Memory B cell (primary cell): ENCODE results near the gene SYT1.

ENCODE experiments used
- ATAC-seq: fragments of 150-1000 bp; cut with Tn5 transposase; 2 replicates; pipeline ENCODE4 v1.10.0; 2021; ENCODE audit warnings: low read depth, mild to moderate bottlenecking, moderate library complexity
- DNase-seq, 2 donors: peaks; one replicate each; pipeline ENCODE4 v3.0.0; 2022; ENCODE audit warnings: low spot score in 2 of 2
- H3K27ac Mint-ChIP-seq: one replicate; pipeline ENCODE4 v1.8.0; 2022; ENCODE audit warnings: mild to moderate bottlenecking, moderate library complexity, mixed read lengths
- H3K27me3 Mint-ChIP-seq: one replicate; pipeline ENCODE4 v1.8.0; 2022; ENCODE audit warnings: mixed read lengths
- H3K36me3 Mint-ChIP-seq: one replicate; pipeline ENCODE4 v1.8.0; 2022; ENCODE audit warnings: mild to moderate bottlenecking, mixed read lengths
- H3K4me1 Mint-ChIP-seq: one replicate; pipeline ENCODE4 v1.8.0; 2022; ENCODE audit warnings: mixed read lengths
- H3K4me3 Mint-ChIP-seq: one replicate; pipeline ENCODE4 v1.8.0; 2022; ENCODE audit warnings: mild to moderate bottlenecking, moderate library complexity, mixed read lengths
- H3K9me3 Mint-ChIP-seq: one replicate; pipeline ENCODE4 v1.8.0; 2022; ENCODE audit warnings: mixed read lengths

The SYT1 gene

DNA sequence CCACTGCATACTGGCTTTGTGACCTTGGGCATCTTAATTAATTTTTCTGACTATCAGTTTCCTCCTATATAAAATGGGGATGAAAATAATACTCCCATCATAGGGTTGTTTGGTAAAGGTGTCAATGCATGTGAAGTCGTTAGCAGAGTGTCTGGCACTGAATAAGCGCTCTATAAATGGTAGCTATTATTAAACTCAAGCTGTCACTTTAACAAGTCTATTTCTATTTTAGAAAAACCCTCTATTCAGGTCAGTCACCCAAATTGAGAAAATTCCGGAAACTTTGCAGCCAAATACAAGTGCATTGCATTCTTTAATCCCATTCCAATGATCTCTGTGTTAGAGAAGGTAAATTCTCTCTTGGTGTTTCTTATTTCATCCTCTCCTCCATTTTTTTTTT, 363.1 kb downstream of the SYT1 start:
- peaks cover 7% of the 10 kb centered on the region for H3K9me3 Mint-ChIP-seq
- H3K27me3 Mint-ChIP-seq: no peaks in the 10 kb centered on the region
- ATAC-seq (no peak), DNase-seq (no peak)
- H3K4me1 Mint-ChIP-seq: no peaks in the 10 kb centered on the region
- H3K36me3 Mint-ChIP-seq: no peaks in the 10 kb centered on the region
- no peak overlapping the region for H3K4me3 Mint-ChIP-seq
- no peak overlapping the region for H3K27ac Mint-ChIP-seq

DNA sequence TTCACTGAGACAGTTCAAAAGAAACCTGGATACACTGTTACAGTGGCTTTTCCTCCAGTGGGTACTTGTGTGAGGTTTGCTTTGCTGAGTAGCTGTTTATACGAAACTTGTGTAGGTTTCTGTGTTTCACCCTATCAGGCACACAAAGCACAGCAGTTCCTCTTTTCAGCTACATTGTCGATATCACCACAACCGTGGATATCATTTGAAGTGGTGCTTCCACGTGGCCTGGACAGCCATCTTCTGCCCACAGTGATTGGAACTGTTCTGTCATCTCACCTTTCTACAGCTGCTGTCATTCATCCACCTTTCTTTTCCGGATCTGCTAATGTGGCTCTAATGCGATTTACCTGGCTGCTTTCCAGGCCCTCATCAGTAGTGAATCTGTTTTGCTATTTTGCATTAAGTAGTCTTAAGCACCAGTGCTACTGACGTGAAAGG, 368.8 kb downstream of the SYT1 start:
- peaks cover 1% of the 10 kb centered on the region for H3K9me3 Mint-ChIP-seq
- no peaks in the 10 kb centered on the region for H3K27me3 Mint-ChIP-seq
- peak; percentile 70 for ATAC-seq

DNA sequence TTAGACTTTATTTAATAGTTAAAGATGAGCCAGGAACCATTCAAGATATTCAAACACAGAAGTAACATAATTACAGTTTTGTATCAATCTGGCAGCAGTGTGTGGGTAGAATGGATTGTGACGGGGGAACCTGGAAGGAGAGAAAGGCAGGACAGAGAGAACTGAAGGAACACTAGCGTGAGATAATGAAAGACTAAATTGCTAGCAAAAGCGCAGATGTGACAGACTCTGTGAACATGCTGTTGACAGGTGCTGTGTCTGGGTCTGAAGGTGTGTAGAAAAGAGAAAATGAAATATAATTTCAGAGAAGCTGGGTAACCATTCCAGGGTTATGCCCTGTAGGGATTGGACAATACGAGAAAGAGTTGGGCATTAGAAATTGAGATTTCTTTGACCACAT, 372.3 kb downstream of the SYT1 start:
- H3K36me3 Mint-ChIP-seq: no peaks in the 10 kb centered on the region
- ATAC-seq (no peak), DNase-seq (no peak)
- no peaks in the 10 kb centered on the region for H3K4me1 Mint-ChIP-seq
- H3K4me3 Mint-ChIP-seq: no peak overlapping the region
- no peaks in the 10 kb centered on the region for H3K9me3 Mint-ChIP-seq
- no peak overlapping the region for H3K27ac Mint-ChIP-seq
- H3K27me3 Mint-ChIP-seq: no peaks in the 10 kb centered on the region

More for the DNA sequence above, 368.8 kb downstream of the SYT1 start:
- no peaks in the 10 kb centered on the region for H3K36me3 Mint-ChIP-seq
- no peak for DNase-seq
- no peaks in the 10 kb centered on the region for H3K4me1 Mint-ChIP-seq
- no peak overlapping the region for H3K27ac Mint-ChIP-seq
- no peak overlapping the region for H3K4me3 Mint-ChIP-seq

DNA sequence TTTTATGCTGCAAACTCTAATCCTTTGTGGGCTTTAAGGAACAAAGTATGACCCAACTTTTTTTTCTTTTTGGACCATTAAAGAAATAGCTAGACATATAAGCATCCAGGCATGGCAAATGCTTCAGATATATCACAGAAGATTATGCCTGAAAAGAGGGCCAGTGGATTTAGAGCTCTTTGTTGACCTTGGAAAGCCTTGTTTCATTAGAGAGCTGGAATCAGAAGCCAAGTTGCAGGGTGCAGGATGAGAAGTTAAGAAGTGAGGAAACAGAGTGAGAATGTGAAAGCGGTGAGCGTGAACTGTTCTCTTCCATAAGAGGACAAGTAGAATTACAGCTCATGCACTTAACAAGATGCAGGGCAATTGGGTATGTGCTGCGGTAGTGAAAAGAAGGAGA, 373.7 kb downstream of the SYT1 start:
- H3K4me1 Mint-ChIP-seq: no peaks in the 10 kb centered on the region
- H3K9me3 Mint-ChIP-seq: no peaks in the 10 kb centered on the region
- no peaks in the 10 kb centered on the region for H3K36me3 Mint-ChIP-seq
- no peaks in the 10 kb centered on the region for H3K27me3 Mint-ChIP-seq
- no peak for ATAC-seq
- no peak for DNase-seq
- H3K27ac Mint-ChIP-seq: no peak overlapping the region
- H3K4me3 Mint-ChIP-seq: no peak overlapping the region

DNA sequence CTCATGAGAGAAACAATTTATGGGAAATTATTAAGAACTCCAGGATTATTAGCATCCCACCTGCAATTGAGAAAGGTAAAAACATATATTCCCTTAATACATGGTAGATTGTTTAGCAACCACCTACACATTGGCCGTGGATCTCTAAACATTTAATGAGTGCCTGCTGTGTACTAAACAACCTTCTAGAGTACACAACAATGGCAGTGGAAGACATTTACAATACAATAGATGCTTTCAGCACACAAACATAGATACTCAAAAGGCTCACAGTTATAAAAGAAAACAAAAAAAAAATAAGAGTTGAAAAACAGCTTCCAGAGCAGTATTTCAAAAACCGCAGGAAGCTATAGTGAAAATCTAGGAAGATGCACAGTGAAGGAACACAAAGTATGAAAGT, 382.9 kb downstream of the SYT1 start:
- DNase-seq: no peak
- H3K36me3 Mint-ChIP-seq: peaks cover 1% of the 10 kb centered on the region
- H3K27ac Mint-ChIP-seq: no peak overlapping the region
- no peak overlapping the region for H3K4me3 Mint-ChIP-seq
- no peak for ATAC-seq
- H3K27me3 Mint-ChIP-seq: no peaks in the 10 kb centered on the region
- H3K4me1 Mint-ChIP-seq: no peaks in the 10 kb centered on the region
- peaks cover 6% of the 10 kb centered on the region for H3K9me3 Mint-ChIP-seq

DNA sequence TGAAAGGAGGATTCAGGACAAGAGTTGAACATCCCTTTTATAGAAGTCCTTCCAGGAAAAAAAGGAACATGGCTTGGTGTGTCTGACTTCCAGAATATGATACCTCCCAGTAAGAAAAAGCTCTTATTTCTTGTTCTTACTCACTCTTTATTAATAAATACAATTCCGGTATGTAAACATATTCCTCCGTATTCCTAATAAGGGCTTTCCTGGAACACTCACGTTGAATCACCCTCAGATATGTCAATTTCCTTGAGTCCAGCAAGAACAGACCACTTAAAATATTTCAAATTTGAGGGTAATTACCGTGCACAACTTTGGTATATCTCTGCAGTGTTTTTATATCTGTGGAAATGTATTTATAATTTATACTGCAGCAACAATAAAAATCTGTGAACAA, 385.6 kb downstream of the SYT1 start:
- DNase-seq (no peak), ATAC-seq (no peak)
- peaks cover 2% of the 10 kb centered on the region for H3K36me3 Mint-ChIP-seq
- H3K4me1 Mint-ChIP-seq: no peaks in the 10 kb centered on the region
- no peak overlapping the region for H3K4me3 Mint-ChIP-seq
- no peaks in the 10 kb centered on the region for H3K27me3 Mint-ChIP-seq
- peaks cover 8% of the 10 kb centered on the region for H3K9me3 Mint-ChIP-seq
- H3K27ac Mint-ChIP-seq: no peak overlapping the region

DNA sequence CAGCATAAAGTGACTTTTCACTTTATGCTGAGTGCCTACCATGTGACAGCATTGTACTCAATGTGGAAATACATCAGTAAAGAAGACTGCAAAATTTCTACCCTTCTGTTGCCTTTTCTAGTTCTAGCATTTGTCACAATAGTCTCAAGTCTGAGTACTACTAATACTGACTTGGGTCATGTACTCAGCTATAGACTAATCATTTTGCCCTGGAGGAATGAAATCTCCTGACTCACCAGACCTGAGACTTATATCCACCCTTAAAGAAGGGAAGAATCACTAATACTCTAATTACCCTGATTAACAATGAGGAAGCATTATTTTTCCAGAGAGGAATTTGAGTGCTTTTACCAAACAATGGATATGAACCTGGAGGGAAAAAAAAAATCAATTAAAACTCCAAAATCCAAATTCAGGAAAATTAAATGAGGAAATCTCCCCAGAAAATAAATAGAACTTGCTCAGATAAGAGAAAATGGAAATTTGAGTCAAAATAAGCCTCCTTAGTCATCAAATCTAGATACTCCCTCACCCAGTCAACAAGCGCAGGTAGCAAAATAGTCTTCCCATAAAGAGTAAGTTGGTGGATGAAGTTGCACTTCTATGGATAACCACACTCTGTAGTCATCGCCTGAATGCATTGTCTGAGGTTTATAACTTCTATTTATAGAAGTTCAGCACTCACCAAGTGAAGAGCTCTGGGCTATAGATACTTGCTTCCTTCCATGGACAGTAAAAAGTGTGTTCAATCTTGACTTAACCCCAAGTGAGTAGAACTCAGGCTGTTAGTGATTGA, 386.6 kb downstream of the SYT1 start:
- ATAC-seq (no peak), DNase-seq (no peak)
- Mint-ChIP-seq H3K36me3 (peaks cover 2% of the 10 kb centered on the region), H3K4me1 (no peaks in the 10 kb centered on the region), H3K4me3 (no peak overlapping the region), H3K27ac (no peak overlapping the region), H3K9me3 (peaks cover 8% of the 10 kb centered on the region), H3K27me3 (no peaks in the 10 kb centered on the region)

DNA sequence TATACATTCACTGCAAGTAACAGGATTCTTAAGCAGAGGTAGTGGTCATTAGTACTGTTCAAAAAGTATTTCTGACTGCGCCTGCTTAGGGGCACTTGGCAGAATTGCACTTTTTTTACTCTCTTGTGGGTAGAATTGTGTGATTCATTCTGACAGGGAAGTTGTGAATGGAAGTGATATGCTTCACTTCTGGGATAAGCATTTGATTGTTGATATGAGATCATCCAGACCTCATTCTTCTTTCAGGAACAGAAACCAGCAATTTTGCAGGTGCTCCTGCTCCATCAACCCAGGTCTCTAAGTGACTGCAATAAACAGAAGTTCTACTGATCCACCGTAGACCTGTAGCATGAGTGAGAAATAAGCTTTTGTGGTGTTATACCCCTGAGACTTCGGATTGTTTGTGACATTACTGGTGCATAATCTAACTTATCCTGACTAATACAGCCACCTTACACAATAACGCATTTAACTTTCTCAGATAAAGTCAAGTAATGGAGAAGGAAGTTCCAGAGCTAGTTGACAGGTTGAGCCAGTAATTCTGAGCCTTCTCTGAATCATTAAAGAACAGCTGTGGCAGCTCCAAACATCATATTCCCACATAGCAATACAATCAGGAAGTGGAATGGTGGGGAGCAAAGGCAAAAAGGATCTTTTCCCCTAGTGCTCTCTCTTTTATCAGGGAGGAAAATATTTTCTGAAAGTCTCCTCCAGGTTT, 387.9 kb downstream of the SYT1 start:
- H3K4me3 Mint-ChIP-seq: no peak overlapping the region
- peaks cover 2% of the 10 kb centered on the region for H3K36me3 Mint-ChIP-seq
- H3K9me3 Mint-ChIP-seq: peaks cover 6% of the 10 kb centered on the region
- no peak overlapping the region for H3K27ac Mint-ChIP-seq
- DNase-seq (no peak), ATAC-seq (no peak)
- H3K27me3 Mint-ChIP-seq: no peaks in the 10 kb centered on the region
- no peaks in the 10 kb centered on the region for H3K4me1 Mint-ChIP-seq

DNA sequence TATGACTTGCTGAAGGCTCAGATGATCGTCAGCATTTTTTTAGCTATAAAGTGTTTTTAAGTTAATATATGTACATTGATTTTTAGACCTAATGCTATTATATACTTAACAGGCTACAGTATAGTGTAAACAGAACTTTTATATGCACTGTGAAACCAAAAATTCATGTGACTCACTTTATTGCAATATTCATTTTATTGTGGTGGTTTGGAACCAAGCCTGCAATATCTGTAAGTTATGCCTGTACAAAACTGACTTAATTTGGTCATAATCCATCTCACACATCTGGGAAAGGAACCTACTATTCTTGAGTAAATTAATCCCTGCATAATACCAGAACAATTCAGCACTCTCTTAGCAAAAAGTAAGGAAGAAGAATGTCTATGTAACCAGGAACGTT, 390.7 kb downstream of the SYT1 start:
- DNase-seq (no peak), ATAC-seq (no peak)
- Mint-ChIP-seq H3K27ac (no peak overlapping the region), H3K4me1 (no peaks in the 10 kb centered on the region), H3K4me3 (no peak overlapping the region), H3K36me3 (peaks cover 2% of the 10 kb centered on the region), H3K27me3 (no peaks in the 10 kb centered on the region), H3K9me3 (peaks cover 4% of the 10 kb centered on the region)

DNA sequence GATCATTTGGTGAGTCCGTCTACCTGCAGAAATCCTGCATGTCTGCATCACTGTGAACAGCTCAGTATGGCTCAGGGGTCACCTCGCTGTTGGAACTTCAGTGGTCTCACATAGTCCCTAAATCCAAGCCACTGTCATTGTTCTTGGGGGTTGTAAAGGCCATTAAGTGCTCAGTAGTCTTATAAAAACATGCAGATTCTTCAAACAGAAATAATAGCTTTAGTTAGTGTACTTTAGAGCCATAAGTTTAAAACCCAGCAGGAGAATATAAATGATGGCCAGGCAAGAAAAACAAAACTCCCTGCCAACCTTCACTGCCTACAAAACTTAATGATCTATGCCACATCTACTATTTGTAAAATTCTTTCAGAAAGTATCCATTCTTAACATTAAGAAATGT, 396.3 kb downstream of the SYT1 start:
- DNase-seq: no peak
- Mint-ChIP-seq H3K4me1 (no peaks in the 10 kb centered on the region), H3K9me3 (no peaks in the 10 kb centered on the region), H3K4me3 (no peak overlapping the region), H3K27me3 (no peaks in the 10 kb centered on the region), H3K27ac (no peak overlapping the region), H3K36me3 (no peaks in the 10 kb centered on the region)
- ATAC-seq: no peak

DNA sequence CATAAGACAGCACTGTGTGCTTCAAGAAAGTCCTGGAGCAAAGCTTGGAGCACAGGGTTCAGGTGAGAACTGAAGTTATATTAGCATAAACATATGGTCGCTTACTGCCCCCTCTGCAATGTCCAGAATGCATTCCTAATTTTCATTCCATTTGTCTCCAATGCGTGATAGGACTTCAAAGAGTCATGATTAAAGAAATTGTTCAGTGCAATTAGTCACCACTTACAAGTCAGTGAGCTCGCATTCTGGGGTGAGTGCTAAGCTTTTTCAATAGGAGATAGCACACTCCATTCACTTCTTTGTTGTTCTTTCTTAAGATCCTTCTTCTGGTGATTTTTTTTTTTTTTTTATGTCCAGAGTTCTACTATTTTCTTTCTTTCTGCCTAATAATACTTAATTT, 398.4 kb downstream of the SYT1 start:
- H3K27me3 Mint-ChIP-seq: no peaks in the 10 kb centered on the region
- DNase-seq (no peak), ATAC-seq (no peak)
- no peaks in the 10 kb centered on the region for H3K9me3 Mint-ChIP-seq
- H3K4me3 Mint-ChIP-seq: no peak overlapping the region
- H3K4me1 Mint-ChIP-seq: no peaks in the 10 kb centered on the region
- H3K36me3 Mint-ChIP-seq: no peaks in the 10 kb centered on the region
- H3K27ac Mint-ChIP-seq: no peak overlapping the region

DNA sequence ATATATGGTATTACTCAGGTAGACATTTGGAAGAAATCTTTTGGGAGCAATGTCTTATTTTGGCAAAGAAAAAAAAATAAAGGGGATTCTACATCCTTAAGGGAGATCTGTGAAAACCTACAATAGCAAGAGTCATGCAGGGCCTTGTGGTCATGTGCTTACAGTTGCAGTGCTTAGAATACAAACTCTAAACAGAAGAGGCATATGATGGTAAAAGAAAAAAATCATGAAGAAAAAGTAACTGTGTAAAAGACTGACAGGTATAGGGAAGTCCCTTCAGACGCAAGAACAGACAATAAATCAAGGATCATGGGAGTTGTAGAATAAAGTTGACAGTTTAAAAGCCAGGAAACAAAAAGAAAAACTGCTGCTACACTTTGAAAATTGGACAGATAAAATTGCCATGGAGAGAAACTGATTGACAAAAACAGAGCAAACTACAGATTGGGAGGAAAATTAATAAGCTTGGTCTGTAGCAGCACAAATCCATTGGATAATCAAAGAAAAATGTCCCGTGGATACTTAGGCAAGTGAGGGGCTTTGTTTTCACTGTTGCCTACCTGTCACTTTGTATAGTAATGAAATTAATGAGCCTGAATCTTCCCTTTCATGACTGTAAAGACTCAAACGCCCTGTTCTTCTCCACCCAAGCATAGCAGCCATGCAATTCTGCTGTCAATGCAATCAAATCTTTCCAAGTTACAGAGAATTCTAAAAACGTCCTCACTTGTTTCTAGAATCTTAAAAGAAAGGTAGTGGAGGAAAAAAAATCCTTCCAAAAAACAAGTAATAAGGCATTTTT, 402.0 kb downstream of the SYT1 start:
- no peak overlapping the region for H3K4me3 Mint-ChIP-seq
- DNase-seq (no peak), ATAC-seq (no peak)
- no peak overlapping the region for H3K27ac Mint-ChIP-seq
- H3K36me3 Mint-ChIP-seq: no peaks in the 10 kb centered on the region
- no peaks in the 10 kb centered on the region for H3K9me3 Mint-ChIP-seq
- no peaks in the 10 kb centered on the region for H3K4me1 Mint-ChIP-seq
- H3K27me3 Mint-ChIP-seq: no peaks in the 10 kb centered on the region

DNA sequence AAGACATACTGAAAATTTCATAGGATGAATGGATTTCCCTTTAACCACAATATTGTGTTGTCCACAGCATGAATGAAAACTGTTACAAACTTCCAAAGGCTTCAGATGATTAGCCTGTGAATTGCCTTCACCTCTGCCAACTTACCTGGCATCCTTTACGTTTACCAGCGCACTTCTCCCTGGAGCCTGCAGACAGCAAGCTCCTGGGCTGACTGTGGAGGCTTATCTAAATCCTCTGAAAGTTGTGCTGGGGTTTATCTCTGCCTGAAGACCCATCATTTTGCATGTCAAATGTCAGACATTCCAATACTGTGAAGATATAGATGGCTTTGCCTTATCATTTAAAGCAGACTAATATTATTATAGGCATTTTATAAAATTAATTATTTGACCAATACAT, 403.0 kb downstream of the SYT1 start:
- H3K9me3 Mint-ChIP-seq: peaks cover 2% of the 10 kb centered on the region
- H3K27me3 Mint-ChIP-seq: no peaks in the 10 kb centered on the region
- H3K4me3 Mint-ChIP-seq: no peak overlapping the region
- H3K36me3 Mint-ChIP-seq: no peaks in the 10 kb centered on the region
- no peak overlapping the region for H3K27ac Mint-ChIP-seq
- ATAC-seq (no peak), DNase-seq (no peak)
- no peaks in the 10 kb centered on the region for H3K4me1 Mint-ChIP-seq

DNA sequence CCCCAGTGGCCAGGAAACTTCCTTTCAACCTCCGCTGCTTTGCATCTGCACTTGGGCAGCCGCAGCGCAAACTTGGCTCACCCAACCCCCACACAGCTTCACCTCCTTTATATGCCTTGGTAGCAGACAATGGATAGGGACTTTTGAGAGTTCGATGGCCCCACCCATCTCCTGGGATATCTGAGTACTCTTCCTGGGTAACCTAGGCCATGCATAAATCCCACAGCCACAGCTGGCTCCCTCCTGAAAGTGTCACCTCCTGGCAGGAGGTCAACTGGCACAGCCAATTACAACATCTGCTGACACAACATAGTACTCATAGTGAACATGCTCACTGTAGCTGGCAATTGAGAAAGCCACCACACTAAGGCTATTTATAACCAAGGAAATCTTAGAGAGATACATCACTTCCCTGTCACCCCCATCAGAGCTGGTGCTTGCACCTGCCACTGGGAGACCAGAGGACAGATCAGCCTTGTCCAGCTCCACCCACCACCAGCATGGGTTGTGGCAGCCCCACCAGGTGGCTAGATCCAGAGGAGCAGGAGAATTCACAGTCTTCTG, 410.0 kb downstream of the SYT1 start:
- no peak for DNase-seq
- H3K27ac Mint-ChIP-seq: no peak overlapping the region

More for the DNA sequence above, 410.0 kb downstream of the SYT1 start:
- no peaks in the 10 kb centered on the region for H3K4me1 Mint-ChIP-seq
- H3K9me3 Mint-ChIP-seq: peaks cover 6% of the 10 kb centered on the region
- H3K4me3 Mint-ChIP-seq: no peak overlapping the region
- H3K36me3 Mint-ChIP-seq: no peaks in the 10 kb centered on the region
- no peak for ATAC-seq
- no peaks in the 10 kb centered on the region for H3K27me3 Mint-ChIP-seq
